Fibroblast of gingiva (primary cell): ENCODE measurements around the gene BRIX1.
"Not testable (repeated sequence)": the region's sequence is repeated elsewhere in the genome, so short reads cannot be mapped to it uniquely, and the experiment has no call there.

ENCODE experiments used
- DNase-seq: peaks from one replicate; pipeline ENCODE4 v3.0.0-alpha.2; 2011; ENCODE audit warnings: low read depth

BRIX1 gene

DNA sequence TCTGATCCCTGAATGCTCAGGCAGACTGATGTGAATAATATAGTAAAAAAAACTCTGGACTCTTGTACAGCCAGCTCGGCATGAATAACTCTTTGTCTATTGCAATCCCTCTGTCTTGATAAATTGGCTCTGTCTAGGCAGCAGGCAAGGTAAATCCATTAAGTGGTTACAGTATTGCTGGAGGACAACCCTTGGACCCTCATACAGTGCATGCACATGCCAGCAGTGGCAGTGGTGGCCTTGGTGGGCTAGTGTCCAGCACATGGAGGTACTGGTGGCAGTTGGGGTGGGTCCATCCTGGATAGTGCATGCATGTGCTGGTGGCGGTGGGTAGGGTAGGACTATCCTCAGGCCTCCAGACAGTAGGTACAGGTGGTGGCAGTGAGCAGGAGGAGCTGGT lies 52.7 kb downstream of the BRIX1 start:
- no peak for DNase-seq

DNA sequence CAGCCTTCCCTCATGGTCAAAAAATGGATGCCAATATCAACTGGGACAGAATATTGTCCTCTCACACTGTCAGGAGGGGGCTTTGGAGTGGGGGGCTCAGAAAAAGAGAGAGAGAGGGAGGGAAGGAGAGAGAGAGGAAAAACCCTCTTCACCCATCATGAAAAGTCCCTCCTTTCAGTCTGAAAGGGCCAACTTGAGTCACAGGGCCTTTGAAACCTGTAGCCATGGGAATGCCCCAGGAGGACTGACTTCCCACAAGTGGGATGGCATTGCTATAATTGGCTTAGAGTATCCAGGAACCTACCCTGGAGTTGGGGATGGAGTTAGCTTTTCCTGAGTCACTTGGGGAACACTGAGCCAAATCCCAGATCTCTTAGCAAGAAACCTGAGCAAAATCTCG lies 55.0 kb downstream of the BRIX1 start:
- no peak for DNase-seq

DNA sequence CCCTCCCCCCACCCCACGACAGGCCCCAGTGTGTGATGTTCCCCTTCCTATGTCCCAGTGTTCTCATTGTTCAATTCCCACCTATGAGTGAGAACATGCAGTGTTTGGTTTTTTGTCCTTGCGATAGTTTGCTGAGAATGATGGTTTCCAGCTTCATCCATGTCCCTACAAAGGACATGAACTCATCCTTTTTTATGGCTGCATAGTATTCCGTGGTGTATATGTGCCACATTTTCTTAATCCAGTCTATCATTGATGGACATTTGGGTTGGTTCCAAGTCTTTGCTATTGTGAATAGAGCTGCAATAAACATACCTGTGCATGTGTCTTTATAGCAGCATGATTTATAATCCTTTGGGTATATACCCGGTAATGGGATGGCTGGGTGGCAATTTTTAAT lies 56.1 kb downstream of the BRIX1 start:
- not testable (repeated sequence) for DNase-seq
